LNCaP clone FGC (cell line): ENCODE measurements around the gene VEGFA.

Experiments used
- DNase-seq: peaks from one replicate; pipeline ENCODE4 v3.0.0-alpha.2; 2011; ENCODE audit warnings: low read depth
- H3K4me3 ChIP-seq: 2 replicates; pipeline ENCODE4 v1.5.1; 2011; ENCODE audit warnings: mild to moderate bottlenecking, low read depth, low read length, control low read depth
- TF ChIP-seq, protein P1 (sequence below): IDR thresholded peaks from 2 replicates; pipeline ENCODE4 v1.5.1; 2012; ENCODE audit warnings: mild to moderate bottlenecking; ENCODE audit not compliant: control insufficient read depth, insufficient read depth; ENCODE audit errors: extremely low read depth

VEGFA gene

DNA sequence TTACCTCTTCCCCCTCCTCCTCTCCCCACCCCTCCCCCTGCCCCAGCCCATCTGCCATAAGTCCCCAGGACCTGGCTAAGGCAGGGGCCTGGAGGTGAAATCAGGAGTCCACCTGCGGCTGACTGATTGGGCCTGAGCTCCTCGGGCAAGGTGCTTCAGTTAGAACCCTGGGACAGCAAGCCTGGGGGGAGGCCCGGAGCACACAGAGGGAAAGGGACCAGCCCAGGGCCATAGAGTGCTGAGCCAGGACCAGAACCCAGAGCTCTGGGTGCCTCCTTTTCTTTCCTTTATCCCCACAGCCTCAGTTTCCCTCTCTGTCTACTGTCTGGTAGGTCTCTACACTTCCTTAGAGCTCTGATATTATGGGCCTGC is 35.7 kb upstream of the VEGFA start:
- TF ChIP-seq, protein P1, sequence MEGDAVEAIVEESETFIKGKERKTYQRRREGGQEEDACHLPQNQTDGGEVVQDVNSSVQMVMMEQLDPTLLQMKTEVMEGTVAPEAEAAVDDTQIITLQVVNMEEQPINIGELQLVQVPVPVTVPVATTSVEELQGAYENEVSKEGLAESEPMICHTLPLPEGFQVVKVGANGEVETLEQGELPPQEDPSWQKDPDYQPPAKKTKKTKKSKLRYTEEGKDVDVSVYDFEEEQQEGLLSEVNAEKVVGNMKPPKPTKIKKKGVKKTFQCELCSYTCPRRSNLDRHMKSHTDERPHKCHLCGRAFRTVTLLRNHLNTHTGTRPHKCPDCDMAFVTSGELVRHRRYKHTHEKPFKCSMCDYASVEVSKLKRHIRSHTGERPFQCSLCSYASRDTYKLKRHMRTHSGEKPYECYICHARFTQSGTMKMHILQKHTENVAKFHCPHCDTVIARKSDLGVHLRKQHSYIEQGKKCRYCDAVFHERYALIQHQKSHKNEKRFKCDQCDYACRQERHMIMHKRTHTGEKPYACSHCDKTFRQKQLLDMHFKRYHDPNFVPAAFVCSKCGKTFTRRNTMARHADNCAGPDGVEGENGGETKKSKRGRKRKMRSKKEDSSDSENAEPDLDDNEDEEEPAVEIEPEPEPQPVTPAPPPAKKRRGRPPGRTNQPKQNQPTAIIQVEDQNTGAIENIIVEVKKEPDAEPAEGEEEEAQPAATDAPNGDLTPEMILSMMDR = no peak
- no peak for DNase-seq
- no peak overlapping the region for H3K4me3 ChIP-seq

DNA sequence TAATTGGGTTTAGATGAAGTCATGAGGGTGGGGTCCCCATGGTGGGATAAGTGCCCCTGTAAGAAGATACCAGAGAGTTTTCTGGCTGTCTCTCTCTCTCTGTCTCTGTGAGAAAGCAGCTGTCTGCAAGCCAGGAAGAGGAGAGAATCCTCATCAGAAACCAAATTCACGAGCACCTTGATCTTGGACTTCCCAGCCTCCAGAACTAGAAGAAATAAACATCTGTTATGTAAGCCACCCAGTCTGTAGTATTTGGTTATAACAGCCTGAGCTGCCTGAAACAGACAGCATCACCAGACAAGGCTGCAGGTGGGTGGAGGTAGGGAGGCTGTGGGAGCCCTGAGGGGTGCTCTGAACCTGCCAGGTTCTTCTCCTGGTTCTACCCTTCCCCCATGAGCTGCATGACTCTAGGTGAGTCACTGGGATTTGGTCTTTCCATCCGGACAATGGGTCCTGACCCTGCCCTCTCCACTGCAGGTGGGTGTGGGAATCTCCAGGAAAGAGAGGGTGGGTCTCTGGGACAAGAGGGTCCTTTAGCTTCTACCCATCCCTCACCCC is 34.3 kb upstream of the VEGFA start:
- no peak overlapping the region for H3K4me3 ChIP-seq
- TF ChIP-seq, protein P1 = no peak
- DNase-seq = no peak

DNA sequence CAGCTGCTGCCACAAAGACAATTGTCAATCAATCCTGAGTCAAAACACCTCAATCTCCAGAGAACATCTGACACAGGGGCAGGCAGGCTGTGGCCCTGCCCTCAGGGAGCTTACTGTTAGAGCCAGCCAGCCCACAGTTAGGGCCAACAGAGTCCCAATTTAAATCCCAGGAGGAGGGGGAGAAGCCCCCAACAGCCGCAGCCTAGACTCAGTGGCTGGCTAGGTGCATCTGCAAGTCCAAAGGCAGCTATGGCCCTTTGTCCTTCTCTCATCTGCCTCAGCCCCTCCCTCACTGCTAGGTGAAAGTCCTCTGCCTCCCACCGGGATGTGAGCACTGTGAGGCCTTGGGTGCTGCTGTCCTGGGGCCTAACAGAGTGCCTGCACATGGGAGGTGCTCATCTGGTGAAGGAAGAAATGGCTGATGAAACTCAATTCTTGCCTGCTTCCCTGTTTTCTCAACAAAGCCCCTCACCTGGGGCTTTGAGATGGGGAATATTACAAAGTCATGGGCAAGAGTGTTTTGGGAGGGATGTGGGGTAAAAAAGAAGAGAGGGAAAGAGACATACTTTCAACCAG is 33.7 kb upstream of the VEGFA start:
- H3K4me3 ChIP-seq = no peak overlapping the region
- DNase-seq = no peak
- TF ChIP-seq, protein P1 = no peak

DNA sequence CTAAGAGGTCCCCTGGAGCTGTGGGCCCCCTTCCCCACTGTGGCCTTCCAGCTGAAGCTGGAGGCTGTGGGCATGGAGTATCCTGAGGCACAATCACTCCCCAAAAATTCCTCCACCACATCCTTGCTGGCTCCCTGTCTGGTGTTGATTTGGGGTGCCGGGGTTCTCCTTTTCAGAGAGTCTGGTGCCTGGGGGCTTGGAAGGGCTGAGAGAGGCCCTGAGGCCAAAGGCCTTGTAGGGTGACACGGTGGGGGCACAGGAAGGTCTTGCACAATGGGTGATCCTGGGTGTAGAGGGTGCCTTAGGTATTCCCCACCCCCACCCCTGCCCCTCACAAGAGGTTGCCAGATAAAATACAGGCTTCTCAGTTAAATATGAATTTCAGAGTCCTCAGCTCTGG is 33.2 kb upstream of the VEGFA start:
- no peak for DNase-seq
- TF ChIP-seq, protein P1 = no peak
- no peak overlapping the region for H3K4me3 ChIP-seq

DNA sequence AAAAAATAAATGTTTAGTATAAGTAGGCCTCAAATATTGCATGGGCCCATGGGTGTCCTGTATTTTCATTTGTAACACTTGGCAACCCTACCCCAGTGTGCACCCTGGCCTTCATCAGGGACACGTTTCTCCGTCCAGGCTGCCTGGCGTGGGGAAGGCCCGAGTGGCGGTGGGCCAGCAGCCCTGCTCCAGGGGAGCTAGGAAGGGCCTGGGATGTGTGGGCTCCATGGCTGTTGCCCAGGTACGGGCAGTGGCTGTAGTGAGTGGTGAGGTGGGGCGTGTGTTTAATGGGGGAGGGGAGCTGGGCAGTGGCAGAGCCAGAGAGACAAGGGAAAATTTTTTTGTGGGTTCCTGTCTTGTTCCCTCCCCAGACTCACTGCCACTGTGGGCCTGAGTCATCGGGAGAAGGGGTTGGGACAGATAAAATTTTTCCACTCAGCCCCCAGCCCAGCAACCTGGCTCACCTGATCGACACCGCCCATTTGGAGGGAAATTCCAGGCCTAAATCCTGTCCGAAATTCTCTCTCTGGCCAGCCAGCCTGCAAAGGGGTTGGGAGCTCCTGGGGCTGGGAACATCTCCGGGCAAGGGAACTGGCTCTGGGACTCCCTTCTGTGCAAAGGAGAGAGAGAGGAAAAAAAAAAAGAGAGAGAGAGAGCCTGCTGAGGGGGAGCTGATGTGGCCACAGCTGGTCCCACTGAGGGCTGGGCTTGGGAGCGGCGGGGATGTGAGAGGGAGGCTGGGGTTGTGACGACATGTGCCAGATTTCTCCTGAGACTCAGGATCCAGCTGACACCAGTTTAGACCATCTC is 32.5 kb upstream of the VEGFA start:
- TF ChIP-seq, protein P1 = no peak
- no peak overlapping the region for H3K4me3 ChIP-seq
- no peak for DNase-seq

DNA sequence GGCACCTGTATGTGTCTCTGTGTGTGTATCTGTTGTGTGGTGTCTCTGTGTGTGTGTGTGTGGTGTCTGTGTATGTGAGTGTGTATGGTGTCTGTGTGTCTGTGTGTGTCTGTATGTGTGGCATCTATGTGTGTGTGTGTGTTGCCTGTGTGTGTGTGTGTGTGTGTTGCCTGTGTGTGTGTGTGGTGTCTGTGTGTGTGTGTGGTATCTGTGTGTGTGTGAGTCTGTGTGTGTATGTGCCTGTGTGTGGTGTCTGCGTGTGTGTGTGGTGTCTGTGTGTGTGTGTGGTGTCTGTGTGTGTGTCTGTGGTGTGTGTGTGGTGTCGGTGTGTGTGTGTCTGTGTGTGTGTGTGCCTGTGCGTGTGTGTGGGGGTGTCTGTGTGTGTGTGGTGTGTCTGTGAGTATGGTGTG is 31.7 kb upstream of the VEGFA start:
- TF ChIP-seq, protein P1 = no peak
- DNase-seq = no peak
- H3K4me3 ChIP-seq = no peak overlapping the region
